HG03378 (cell line): ENCODE results near the gene CIPC.

Source experiments
- ATAC-seq: cut with Tn5 transposase; IDR thresholded peaks from one replicate; pipeline ENCODE4 v1.9.1; 2021; ENCODE audit warnings: mild to moderate bottlenecking, moderate library complexity; ENCODE audit not compliant: unreplicated experiment

Gene CIPC

DNA sequence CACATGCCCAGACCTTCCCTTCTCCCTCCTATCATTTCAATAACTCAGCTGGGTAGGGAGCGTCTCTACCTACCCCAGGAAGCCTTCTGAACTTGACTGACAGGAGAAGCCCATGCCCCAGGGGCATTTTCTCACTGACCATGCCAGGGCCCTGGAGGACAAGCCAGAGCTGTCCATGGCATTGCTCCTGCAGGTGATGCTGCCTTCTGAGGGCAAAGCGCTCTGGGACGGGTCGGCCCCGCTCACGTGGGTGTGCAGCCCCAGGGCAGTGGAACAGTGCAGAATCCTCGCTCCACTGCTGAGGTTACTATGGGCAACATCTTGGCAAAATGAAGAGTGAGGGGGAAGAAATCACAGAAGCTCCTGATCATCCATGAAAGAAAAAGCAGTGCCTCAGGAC is 28.5 kb upstream of the CIPC start:
- no peak for ATAC-seq

DNA sequence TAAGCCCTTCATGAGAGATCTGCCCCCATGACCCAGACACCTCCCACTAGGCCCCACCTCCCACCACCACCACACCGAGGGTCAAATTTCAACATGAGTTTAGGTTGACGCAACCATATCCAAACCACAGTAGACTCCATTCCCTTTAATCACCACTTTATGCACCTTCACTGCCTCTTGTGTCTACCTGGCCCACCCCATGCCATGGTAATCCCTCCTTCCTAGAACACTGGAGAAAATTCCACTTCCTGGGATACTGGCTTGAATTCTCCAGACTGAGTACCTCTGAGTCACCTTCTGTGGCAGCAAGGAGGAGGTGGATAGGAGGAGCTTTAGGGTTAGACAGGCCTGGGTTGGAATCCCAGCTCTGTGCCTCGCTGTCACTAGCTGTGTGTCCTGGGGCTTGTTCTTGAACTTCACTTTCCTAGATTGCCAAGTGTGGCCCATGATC is 26.1 kb upstream of the CIPC start:
- ATAC-seq = no peak

DNA sequence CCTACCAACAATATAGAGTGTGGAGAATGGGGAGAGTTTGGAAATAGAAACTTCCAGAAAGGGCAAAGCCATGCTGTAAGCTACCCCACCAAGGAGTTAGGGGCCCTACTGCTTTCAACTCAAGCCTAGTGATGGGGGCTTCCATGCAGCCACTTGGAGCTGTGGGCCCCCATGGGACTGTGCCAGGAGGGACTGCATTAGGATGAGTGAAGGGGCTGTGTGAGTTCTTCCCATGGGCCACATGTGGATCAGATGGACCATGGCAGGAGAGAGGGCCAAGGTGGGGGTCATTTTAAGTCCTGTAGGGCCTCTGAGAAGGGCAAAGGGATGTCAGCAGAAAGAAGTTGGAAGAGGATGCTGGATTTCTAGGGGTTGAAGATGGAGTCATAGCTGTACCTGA is 23.1 kb upstream of the CIPC start:
- ATAC-seq = no peak

DNA sequence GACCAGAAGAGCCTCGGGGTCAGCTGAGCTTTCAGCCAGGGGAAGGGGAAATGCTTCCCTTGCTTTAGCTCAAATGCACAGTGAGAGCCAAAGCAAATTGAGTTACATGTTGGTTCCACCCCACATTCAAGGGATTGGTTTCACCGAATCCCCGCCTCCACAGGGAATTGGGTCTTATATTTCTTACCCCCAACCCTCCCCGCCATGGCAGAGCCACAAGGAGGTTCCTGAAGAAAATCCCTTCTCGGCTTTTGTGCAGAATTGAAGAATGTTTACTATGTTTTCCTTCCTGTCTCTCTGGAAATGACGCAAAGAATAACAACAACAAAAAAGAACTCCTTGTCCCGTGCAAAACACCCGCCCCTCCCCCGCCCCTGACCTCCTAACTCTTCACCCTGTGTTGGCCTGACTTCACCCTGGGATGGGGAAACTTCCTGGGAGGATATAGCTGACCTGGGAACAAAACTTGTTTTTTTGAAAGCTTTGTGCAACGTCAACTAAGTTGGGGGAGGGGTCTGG is 21.9 kb upstream of the CIPC start:
- no peak for ATAC-seq

DNA sequence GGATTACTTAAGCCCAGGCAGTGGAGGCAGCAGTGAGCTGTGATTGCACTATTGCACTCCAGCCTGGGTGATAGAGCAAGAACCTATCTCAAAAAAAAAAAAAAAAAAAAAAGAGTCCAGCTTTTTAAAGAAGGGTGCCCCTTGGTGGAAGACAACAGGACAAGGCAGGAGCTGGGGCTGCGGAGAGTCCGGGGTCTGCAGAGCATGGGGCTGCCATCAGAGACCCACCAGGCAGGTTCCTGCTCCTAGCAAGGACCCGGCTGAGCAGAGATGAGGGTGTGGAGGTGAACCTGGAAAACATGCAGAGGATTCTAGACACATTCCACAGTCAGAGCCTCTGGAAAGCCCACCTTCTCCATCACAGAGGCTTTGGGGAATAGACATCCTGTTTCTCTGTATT is 21.0 kb upstream of the CIPC start:
- ATAC-seq = no peak

DNA sequence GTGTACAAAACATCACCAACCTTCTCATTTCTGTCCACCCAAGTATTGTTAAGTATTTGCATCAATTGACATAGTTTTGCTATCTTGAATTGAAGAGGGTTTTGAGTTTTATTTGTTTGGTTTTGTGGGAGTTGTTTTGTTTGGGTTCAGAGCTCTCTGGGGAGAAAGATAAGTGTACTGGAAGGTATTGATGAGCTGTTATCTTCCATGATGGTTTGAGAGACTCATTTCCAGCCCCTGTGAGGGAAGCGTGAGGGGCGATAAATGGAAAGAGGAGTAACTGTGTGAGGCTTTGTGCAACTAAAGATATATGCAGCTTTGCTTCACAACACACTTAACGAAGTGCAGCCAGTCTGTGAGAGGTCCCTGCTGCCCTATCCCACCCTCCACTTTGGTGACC is 15.7 kb upstream of the CIPC start:
- no peak for ATAC-seq

DNA sequence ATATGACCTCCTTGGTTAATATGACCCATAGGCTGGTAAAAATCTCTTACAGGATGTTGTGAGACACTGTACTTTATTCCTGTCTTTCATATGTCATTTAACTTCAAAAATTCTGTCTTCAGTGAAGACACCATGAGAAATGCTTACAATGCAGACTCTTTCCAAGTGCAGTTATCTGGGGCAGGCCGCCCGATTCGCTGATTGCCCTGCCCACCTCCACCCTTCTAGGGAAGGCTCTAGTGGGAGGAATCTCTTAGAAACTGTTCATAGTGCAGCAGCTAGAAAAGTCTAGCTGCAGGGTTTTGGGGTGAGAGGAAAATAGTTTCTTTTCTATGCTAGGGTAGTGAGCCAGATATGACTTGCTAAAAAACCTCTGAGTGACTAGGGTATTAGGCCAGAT is 15.0 kb upstream of the CIPC start:
- ATAC-seq = no peak

DNA sequence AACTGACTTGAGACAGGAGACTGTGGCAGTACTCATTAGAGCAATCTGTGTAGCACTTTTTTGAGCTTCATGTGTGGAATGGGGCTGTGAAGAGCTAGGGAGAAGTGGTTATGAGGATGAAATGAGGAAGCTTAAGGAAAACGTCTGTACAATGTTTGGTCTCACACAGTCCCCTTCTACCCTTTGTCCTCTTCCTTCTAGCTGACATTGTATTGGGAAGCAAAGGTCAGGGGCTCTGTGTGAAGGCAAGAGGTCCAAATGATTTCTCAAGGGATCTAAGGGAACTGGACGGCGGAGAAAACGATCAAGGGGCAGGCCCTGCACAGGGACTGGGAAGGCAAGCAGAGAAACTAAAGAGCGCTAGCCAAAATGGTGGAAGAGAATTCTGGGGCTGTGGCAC is 13.1 kb upstream of the CIPC start:
- ATAC-seq = no peak

DNA sequence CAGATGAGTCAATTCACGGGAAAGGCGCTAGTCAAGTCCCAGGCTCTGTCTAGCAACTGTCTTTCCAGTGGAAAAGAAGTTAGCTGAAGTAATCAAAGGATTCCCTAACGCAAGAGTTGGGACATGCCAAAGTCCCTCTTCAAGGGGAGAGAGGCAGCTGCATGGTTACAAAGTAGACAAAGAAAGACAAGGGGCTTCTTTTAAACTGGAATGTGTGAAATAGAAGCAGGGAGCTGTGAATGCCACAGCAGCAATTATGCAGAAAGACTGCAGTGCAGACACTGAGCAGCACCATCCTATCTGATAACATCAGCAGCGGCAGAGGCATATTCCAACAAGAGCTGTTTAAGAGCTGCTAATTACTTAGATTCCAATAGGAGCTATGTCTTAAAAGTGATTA is 12.5 kb upstream of the CIPC start:
- ATAC-seq = no peak

DNA sequence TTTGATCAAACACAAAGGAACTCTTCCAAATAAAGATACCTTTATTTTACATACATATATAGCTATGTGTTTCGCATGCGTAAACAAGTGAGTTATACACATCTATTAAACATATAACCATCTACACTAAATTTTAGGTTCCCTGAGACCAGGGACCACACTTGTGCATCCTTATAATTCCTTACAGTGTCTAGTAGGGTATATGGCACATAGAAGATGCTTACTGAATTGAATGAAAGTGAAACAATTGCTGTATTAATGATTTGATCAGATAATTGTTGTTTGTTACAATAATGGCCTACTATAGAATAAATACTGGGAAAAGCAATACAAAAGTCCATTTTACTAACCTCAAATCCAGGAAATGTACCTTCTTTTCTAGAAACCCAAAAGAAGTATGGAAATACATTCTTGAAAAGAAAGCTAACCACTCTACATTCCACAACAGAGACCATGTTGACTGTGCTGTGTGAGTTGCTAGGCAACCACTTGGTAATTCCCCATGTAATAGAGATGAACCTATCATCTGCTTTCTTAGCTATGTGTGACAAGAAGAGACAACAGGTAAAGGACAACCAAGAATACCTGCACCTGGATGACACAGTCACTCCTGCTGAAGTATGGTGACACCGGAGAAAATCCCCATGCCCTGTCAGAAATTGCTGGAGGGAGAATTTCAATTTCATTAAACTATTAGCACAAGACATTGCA is 11.9 kb upstream of the CIPC start:
- peak; percentile 50 for ATAC-seq

DNA sequence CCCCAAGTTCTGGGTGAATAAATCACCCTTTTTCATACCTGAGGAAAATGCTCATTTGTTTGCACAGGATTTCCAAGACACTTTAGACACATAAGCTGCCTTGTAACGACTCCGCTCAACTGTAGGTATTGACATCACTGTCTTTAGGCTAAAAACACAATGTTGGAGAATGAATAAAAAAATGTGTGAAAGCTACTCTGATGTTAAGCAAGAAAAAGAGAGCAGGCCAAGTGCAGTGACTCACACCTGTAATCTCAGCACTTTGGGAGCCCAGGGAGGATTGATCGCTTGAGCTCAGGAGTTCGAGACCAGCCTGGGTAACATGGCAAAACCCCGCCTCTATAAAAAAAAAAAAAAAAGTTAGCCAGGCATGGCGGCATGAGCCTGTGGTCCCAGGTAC is 11.1 kb upstream of the CIPC start:
- no peak for ATAC-seq

DNA sequence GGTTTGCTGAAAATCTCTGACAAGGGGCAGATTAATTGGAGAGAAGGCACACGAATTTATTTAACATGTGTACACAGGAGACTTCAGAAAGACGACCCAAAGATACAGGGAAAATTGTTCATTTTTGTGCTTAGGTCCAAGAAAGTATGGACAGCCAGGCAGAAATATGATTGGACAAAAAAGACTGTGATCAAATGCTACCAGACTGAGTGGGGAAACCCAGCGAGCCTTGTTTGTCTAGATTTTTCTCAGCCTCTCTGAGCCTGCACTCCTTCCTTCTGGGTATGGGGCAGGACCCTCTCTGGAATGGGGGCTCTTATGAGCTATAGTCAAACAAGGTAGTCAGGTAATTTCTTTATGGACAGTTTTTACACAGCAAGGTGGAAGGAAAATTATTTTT is 10.4 kb upstream of the CIPC start:
- ATAC-seq = no peak

DNA sequence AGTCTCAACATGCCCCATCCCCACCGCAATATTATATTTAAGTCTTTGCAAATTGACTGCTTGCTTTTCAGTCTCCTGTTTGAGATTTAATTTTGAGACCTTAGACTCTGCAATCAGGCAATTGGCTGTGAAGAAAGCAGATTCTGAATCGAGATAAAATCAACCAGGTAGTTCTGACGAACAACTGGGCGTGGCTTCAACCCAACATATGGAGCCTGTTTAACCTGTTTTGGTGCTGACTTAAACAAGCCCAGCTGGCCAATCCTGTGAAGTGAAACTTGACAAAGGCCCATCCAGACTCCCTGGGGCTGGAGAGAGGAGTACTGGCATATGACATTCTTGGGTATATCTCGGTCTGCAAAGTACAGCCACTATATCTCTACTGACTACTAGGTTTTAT is 9.8 kb upstream of the CIPC start:
- no peak for ATAC-seq

DNA sequence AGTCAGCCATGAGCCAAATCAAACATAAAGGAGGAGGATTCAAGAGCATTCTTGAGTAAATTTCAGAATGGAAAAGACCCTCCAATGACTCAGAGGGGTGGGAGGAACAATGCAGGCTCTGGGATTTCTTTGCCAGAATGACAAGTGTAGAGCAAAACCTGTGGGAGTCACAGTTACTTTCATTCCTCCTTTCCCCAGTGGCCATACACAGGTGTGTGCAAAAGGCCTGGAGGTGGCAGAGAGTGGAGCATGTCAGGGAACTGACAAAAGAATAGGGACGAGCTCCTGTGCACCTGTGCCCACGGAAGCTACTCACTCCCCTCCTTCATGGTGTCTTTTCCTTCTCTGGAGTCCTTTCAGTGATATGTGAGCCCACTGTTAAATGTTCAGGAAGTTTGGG is 9.4 kb upstream of the CIPC start:
- ATAC-seq = no peak

DNA sequence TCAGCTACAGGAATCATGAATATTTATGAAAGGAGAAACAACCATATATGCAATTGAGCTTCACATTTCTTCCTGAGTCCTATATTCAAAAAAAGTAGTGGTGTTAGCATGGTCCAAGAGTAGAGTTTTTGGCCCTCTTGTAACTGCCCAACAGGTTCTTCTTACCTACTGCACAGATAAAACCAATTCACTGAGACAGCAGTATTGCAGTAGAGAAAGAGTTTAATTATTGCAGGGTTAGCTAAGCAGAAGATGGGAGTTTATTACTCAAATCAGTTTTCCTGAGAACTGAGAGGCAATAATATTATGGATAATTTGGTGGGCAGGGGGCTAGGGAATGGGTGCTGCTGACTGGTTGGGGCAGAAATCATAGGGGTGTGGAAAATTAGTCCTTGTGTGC is 6.5 kb upstream of the CIPC start:
- no peak for ATAC-seq

DNA sequence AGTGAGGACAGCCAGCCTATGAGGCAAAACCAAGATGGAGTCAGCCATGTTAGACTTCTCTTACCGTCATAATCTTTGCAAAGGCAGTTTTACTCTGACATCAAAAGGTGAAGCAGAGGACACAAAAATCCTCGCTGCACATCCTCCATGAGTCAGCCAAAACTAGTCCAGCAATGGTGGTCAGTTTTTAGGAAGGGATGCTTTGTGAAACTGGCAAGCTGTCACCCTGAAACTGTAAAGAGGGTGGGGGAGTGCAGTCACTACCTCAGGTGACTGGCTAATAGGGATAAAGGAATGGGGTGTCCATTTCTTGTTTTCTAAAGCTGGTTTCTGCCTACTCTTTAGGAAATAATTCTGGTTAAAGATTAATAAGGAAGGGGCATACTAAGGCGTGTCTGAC is 5.4 kb upstream of the CIPC start:
- no peak for ATAC-seq

DNA sequence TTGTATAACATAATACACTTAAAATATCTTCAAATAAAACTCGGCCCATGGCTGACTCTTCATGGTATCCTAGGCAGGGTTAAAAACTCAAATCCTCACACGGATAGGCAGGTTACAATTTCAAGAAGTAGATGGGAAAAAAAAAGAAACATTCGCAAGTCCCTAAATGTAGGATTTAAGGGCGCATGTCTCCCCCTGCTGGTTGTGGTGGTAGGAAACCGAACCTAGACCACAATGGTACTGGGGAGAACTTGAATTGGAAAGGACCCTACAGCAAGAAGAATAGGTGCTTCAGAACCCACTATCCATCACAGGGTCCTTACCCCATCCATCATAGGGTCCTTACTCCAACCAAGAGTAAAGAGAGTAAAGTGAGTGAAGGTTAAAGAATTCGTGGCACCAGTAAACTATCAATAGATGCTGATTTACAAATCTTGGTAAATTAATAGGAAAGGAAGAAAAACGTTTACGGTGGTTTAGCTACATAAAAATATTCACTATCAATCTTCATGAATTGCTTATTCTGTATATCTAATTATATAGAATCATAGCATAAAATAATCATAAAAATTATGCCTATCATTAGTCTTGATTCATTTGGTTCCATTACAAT is 3.3 kb upstream of the CIPC start:
- ATAC-seq = no peak

DNA sequence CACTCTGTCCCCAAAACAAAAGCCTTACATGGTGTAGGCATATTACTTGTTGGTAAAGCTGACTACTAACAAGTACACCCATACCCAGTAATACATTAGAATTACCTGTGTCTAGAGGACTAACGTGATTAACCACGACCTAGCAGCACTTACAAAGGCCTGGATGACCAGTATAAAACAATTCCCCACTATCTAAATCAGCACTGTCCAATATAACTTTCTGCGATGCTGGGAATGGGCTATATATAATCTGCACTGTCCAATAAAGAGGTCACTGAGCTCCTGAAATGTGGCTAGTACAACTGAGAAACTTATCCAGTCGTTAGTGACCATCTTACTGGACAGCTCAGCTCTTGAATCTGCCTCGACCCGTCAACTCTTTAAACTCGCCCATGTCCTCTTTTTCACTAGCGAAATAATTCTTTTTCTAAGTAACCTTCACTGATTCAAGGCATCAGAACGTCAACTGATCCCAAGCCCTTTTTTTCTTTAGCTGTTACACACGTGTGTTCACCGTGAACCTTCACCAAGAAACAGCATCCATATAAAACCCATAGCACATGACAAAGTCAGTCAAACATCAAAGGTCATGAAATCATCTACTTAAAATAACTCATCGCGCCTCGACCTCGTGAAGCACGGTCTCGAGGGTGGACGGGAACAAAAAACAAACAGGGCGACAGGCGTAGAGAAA is 905 bp upstream of the CIPC start:
- ATAC-seq = peak; percentile 18

DNA sequence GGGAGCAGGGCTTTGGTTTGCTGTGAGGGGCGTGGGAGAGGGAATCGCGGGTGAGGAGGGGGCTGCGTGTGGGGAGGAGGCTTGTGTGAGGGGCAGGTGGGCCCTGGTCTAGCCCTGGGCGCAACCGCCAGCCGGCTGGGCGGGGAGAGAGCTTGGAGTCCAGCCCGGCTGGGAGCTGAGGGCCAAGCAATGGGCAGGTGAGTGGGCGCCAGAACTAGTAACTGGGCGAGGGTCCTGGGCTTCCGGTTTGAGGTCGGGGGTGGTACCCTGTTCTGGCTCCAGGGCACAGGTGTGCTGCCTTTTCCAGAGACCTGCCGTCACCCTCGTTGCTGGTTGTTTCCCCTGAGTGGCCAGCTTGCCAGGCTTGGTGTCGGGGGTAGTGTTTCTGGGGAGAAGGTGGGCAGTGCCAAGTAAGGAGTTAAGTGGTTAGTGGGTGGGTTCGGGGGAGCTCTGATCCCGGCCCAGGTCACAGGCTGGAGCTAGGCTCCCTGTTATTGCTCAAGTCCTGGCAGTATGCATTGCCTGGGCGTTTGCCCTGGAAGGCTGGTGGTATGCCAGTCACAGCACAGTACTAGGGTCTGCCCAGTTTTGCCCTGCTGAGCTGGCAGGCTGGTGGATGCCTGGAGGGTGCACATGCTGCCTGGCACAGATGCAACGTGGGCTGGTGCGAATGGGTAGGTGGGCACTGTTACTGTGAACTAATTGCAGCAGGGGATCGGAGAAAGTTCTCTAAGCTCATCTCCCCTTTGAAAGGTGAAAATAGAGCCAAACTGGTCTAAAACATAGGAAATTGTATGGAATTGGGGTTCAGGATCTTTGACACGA is 683 bp downstream of the CIPC start:
- no peak for ATAC-seq

DNA sequence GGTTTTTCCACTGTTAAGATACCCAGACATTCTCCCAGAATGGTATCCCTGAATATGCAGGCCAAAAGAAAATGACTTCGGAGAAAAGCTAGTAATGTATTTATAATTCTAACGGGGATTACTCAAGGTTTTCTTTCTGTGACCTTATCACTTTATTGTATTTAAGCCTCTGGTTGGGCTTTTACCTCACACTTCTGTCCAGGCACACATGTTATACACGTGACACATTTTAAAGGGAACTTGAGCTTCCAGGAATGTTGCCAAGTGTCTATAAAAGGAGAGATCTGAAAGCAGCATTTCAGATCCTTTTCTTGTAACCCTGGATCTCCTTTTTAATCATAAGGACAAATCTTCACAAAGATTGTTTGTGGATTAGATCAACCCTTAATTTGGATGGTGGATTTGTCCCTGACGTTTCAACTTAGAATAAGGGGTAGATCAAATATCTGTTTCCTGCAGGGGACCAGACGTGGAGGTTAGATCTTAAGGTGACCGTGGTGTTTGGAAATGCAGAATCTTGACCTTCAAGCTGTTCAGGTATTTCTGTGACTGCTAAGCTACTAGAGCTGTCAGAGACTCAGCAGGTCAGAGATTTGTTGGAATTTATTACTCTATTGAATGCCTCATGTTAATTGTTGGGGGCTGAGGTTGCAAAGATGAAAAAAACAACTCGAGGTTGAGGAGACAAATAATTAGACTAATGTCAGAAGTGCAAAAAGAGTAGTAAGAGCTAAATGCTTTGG is 1.5 kb downstream of the CIPC start:
- ATAC-seq = no peak

DNA sequence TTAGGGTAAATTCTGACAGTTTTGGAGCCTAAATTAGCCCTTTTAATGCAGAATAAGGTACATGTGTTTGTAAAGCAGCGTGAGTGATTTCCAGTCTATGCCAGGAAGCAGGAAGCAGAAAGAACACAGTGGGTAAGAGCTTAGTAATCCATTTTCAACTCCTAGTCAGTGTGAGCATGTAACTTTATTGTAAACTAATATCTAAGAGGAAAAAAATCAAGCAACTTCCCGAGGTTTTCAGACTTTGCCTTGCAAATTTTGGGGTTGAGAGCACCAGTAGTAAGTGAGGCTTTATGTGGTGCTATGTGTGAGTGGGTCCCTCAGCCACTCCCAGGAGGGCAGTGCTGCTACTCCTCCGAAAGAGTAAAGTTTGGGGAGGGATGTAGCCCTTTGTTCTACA is 2.9 kb downstream of the CIPC start:
- ATAC-seq = no peak
